ENCODE data around the gene HOXC5.

HOXC5 gene

DNA sequence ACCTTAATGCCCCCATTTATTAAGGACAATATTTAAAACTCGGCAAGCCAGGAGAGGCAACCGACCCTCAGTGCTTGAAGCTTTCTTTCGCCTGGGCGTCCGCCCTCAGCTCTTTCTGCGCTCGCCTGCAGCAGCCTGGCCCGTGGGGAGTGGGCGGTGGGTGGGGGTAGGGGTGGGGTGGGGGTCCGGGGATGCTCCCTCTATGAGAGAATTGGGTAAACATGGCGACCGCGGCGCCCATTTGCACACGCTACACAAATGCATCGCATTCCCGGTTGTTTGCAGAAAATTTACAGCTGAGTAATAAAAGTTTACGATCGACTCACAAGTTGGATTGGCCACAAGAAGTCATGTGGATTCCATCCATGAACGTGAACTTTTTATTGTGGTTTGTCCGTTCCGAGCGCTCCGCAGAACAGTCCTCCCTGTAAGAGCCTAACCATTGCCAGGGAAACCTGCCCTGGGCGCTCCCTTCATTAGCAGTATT is 16.3 kb upstream of the HOXC5 start:
- H3K4me1 ChIP-seq (ENCODE audit: insufficient read depth, low read length), result peaks cover 10% of the 10 kb centered on the region
- peaks cover 4% of the 10 kb centered on the region for H3K9me3 ChIP-seq (ENCODE audit: low read length)
- H3K36me3 ChIP-seq (ENCODE audit: insufficient read depth, low read length), result no peaks in the 10 kb centered on the region
- H3K4me3 ChIP-seq (ENCODE audit: low read length), result no peak overlapping the region
- H3K27me3 ChIP-seq (ENCODE audit: insufficient read depth, low read length), result peaks cover 92% of the 10 kb centered on the region
- H2AFZ ChIP-seq (ENCODE audit: low read depth, low read length), result no peak overlapping the region

DNA sequence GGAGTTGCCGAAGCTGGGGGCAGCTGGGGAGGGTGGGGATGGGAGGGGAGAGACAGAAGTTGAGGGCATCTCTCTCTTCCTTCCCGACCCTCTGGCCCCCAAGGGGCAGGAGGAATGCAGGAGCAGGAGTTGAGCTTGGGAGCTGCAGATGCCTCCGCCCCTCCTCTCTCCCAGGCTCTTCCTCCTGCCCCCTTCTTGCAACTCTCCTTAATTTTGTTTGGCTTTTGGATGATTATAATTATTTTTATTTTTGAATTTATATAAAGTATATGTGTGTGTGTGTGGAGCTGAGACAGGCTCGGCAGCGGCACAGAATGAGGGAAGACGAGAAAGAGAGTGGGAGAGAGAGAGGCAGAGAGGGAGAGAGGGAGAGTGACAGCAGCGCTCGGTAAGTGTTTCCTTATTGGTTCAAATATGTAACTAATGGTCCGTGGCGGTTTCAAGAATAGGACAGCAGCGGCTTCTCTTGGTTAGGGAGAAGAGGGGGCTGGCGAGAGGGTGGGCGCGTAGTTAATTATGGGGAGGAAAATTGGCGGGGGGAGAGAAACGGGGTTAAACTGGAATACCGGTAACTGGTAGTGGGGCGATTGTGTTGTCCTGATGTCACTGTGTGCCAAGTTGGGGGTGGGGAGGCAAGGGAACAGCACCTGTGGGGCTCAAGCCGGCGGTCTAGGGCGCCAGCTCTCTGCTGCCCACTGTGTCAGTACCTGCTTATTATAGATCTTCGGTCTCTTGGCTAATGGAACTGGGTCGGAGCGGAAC is 15.6 kb upstream of the HOXC5 start:
- Histone ChIP-seq H3K9me3 (ENCODE audit: low read length) (peaks cover 4% of the 10 kb centered on the region), H2AFZ (ENCODE audit: low read depth, low read length) (peak overlapping the region; percentile 15), H3K27me3 (ENCODE audit: insufficient read depth, low read length) (peaks cover 94% of the 10 kb centered on the region), H3K36me3 (ENCODE audit: insufficient read depth, low read length) (no peaks in the 10 kb centered on the region), H3K4me1 (ENCODE audit: insufficient read depth, low read length) (peaks cover 10% of the 10 kb centered on the region), H3K4me3 (ENCODE audit: low read length) (peak overlapping the region; percentile 48)

DNA sequence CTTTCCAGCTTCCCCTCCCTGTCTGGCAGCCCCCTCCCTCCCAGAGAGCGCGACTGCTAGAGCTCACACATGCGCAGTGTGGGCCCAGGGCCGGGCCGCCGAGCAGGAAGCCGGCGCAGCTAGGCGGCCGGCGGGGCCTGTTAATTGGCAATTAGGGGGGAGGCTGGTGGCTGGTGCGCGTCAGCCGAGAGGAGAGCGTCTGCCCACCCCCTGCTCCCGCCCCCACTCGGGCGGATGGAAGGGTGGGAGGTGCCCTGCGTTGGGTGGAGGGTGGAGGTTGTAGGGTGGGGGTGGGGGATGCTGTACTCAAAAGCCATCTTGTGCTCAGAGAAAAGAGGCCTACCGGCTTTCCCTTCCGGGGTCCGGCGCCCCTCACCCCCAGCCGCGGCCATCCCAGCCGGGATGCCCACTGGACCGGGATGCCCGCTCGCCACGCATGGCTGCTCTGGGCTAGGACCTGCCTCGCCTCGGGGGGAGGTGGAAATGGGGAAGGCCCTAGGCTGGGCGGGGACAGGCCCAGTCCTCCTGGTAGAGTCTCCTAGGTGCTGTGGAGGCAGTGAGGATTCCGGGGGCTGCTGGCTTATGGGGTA is 14.9 kb upstream of the HOXC5 start:
- H3K4me1 ChIP-seq (ENCODE audit: insufficient read depth, low read length), result peaks cover 10% of the 10 kb centered on the region
- H3K9me3 ChIP-seq (ENCODE audit: low read length), result peaks cover 4% of the 10 kb centered on the region
- H3K27me3 ChIP-seq (ENCODE audit: insufficient read depth, low read length), result peaks cover 94% of the 10 kb centered on the region
- H3K36me3 ChIP-seq (ENCODE audit: insufficient read depth, low read length), result no peaks in the 10 kb centered on the region
- H3K4me3 ChIP-seq (ENCODE audit: low read length), result peak overlapping the region; percentile 48
- H2AFZ ChIP-seq (ENCODE audit: low read depth, low read length), result peak overlapping the region; percentile 15

DNA sequence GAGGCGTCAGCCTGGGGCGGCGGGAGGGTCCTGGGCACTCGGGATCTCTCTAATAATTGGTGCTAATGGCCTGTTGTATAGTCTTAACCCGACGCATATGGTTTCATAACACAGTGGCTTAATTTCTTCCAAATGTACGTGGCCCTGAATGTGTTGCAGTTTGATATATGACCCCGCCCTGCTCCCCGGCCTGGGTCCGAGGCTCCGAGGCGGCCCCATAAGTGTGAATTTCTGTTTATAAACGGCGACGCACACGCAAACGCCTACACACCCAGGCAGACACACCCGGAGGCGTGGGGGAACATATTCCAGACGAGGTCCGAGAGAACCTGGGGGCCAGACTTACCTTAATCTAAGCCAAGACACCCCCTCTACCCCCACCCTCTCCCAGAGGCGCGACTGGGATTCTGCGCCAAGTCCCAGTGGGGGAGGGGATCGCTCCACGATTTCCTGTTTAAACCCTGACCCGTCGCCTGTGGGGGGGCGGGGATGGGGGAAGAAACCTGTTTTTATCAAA is 14.3 kb upstream of the HOXC5 start:
- Histone ChIP-seq H3K4me3 (ENCODE audit: low read length) (peak overlapping the region; percentile 48), H3K4me1 (ENCODE audit: insufficient read depth, low read length) (peaks cover 10% of the 10 kb centered on the region), H3K36me3 (ENCODE audit: insufficient read depth, low read length) (no peaks in the 10 kb centered on the region), H3K27me3 (ENCODE audit: insufficient read depth, low read length) (peaks cover 94% of the 10 kb centered on the region), H3K9me3 (ENCODE audit: low read length) (no peaks in the 10 kb centered on the region), H2AFZ (ENCODE audit: low read depth, low read length) (peak overlapping the region; percentile 15)

DNA sequence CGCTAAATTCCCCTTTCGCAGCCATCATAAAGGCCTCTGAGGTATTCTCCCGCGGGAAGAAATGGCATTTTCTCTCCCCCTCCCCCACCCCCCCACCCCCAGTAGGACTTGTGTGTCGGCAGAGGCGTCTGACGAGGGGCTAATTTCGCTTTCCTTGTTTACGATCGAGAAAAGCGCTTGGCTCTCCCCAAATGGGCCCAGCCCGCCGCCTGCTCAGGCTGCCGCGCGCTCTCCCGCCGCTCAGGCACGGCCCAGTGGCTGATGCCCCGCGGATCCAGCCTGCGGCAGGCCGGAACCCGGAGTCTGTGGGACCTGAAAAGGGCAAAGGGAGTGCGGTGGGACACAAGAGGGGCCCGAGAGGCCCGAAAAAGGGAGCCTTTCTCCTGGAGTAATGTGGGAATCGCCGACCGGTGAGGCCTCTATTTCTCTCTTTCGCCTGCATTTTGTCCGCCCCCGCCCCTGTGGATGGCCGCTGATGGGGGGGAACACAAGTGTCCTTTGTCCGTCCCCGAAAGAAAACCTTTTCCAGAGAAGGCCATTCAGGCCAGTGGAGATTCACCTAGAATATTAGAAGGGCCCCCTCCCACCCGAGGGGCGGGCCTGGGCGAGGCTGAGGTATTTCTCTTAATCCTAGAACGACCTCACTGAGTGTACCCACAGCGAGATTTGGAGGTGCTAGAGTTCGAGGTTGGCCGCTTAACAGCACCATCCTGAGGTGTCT is 13.6 kb upstream of the HOXC5 start:
- Histone ChIP-seq H3K4me1 (ENCODE audit: insufficient read depth, low read length) (peaks cover 10% of the 10 kb centered on the region), H3K4me3 (ENCODE audit: low read length) (no peak overlapping the region), H2AFZ (ENCODE audit: low read depth, low read length) (no peak overlapping the region), H3K36me3 (ENCODE audit: insufficient read depth, low read length) (no peaks in the 10 kb centered on the region), H3K9me3 (ENCODE audit: low read length) (no peaks in the 10 kb centered on the region), H3K27me3 (ENCODE audit: insufficient read depth, low read length) (peaks cover 94% of the 10 kb centered on the region)

DNA sequence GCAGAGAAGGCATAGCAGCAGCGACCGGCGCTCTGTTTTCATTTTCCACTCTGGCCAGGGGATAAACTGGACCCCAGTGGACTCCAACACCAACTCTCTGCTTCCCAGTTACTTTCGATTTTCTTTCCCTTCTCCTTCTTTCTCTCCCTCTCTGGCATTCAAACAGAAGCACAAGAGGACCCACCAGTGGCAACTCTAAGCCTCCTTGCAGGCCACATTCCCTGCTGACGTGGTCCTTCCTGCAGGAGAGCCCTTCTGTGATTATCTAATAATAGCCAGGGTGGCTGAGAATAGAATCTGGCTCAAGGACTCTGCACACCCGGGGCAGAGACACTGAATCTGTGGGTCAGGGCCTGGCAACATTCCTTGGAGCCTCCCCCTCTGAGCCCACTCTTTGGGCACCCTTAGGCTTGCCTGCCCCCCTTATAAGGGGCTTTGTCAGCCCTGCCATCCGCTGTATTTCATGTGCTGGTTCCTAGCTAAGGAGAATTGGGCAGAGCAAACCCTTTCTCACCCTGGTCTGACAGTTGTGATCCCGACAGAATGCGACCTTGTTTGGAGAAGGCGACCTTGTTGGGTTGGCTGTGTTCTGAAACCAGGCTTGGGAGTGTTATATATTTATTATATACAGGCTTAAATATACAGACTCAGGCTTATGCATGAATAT is 12.8 kb upstream of the HOXC5 start:
- H2AFZ ChIP-seq (ENCODE audit: low read depth, low read length), result no peak overlapping the region
- H3K27me3 ChIP-seq (ENCODE audit: insufficient read depth, low read length), result peaks cover 94% of the 10 kb centered on the region
- peaks cover 10% of the 10 kb centered on the region for H3K4me1 ChIP-seq (ENCODE audit: insufficient read depth, low read length)
- no peaks in the 10 kb centered on the region for H3K36me3 ChIP-seq (ENCODE audit: insufficient read depth, low read length)
- H3K9me3 ChIP-seq (ENCODE audit: low read length), result no peaks in the 10 kb centered on the region
- H3K4me3 ChIP-seq (ENCODE audit: low read length), result no peak overlapping the region

DNA sequence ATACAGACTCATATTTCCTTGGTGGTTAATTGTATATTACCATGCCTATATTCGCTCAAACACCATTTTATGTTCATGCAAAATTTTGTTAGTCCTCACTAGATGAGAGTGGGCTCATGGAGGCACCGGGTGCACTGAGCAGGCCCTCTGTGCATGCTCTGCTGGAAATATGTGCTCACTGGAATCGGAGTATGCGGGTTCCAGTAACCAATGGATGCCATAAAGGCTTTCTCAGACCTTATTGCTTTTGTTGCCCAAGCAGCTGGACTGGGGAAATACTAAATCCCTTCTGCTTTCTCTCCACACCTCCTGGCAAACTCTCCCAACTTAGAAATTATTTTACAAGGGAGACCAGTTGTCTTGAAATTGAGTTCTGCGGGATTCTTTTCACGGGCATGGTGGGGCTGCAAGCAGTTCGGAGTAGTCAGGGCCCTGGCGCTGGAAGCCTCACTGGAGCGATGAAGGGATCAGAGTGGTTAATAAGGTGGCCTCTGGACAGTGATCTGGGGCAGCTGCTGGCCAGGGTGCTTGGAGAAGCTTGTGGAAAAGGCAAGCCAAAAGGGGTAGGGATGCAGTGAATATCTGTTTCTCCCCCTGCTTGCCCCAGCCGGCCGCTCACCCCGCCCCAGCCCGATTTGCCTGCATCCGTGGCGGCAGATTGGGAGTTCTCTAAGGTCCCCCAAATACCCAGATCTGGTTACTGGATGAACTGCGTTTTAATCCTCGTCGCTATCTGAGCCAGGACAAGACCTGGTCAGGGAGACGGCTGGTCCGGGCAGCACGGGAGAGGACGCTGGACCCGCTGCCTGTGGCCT is 12.1 kb upstream of the HOXC5 start:
- Histone ChIP-seq H3K27me3 (ENCODE audit: insufficient read depth, low read length) (peaks cover 93% of the 10 kb centered on the region), H3K36me3 (ENCODE audit: insufficient read depth, low read length) (no peaks in the 10 kb centered on the region), H2AFZ (ENCODE audit: low read depth, low read length) (no peak overlapping the region), H3K9me3 (ENCODE audit: low read length) (no peaks in the 10 kb centered on the region), H3K4me1 (ENCODE audit: insufficient read depth, low read length) (peaks cover 10% of the 10 kb centered on the region), H3K4me3 (ENCODE audit: low read length) (no peak overlapping the region)

DNA sequence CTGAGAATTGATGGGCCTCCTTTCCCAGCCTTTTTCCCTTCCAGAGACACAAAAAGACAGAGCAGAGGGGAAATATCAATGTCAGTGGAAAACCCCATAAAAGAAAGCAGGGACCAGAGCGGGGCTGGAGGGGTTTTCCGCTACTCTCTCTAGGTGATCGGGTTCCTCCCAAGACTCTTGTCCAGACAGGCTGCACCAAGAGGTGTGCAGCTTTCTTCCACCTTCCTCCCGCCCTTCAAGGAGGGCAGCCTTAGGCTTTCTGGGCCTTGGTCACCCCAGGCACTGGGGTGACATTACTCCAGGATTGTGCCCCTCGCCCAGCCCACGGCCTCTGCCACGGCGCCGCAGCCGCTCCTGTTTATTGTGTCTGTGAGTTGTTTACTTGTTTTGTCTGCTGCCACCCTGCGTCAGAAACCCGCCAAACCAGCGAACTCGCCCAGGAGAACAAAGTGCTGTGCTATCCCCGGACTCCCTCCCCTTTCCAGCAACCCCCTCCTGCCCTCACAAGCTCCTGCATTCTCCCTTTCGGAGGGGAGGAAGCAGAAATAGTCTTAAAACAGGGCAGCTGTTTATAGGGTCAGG is 11.3 kb upstream of the HOXC5 start:
- peaks cover 94% of the 10 kb centered on the region for H3K27me3 ChIP-seq (ENCODE audit: insufficient read depth, low read length)
- no peak overlapping the region for H3K4me3 ChIP-seq (ENCODE audit: low read length)

DNA sequence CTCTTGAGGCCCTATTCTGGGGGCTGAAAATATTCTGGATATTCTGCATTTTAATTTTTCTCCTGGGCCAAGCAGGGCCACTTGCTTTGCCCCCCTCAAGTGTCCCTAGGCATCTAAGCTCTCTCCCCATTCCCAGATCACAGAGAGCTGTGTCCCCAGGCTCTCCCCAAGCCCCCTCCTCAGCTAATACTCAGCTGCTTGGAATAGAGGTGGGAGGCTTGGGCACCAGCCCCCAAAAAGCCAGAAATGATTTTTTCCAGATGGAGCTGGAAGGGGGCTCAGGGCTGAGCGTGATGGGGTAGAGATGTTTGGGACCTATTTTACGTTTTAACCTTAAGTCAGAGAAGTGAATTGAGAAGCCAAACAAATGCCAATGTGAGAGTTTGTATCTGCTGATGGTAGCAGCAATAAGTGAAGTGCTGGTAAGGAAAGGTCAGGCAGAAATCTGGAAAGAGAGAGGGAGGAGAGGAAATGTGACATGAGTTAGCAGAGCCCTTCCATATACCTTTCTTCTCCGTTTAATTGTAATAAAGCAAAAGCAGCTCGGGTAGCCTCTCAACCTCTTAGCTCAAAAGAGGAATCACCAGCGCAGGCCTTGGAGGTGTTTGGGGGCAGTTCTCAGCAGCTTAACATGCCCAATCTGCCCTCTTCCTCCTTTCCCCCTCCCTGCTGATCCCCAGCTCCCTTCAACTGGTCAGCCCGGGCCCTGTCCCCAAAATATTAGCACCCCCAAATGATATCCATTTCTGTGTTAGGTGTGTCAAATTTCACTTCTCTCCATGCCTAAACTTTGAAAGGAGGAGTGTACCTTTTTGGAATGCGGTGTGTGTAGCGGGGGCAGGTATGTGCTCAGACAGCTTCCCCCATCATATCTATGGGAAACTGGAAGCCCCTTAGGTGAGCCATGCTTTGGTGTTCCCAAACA is 9.6 kb upstream of the HOXC5 start:
- H2AFZ ChIP-seq (ENCODE audit: low read depth, low read length), result no peak overlapping the region
- peaks cover 96% of the 10 kb centered on the region for H3K27me3 ChIP-seq (ENCODE audit: insufficient read depth, low read length)
- H3K36me3 ChIP-seq (ENCODE audit: insufficient read depth, low read length), result no peaks in the 10 kb centered on the region
- H3K4me1 ChIP-seq (ENCODE audit: insufficient read depth, low read length), result peaks cover 5% of the 10 kb centered on the region
- no peak overlapping the region for H3K4me3 ChIP-seq (ENCODE audit: low read length)
- H3K9me3 ChIP-seq (ENCODE audit: low read length), result no peaks in the 10 kb centered on the region

More for the DNA sequence above, 11.3 kb upstream of the HOXC5 start:
- no peaks in the 10 kb centered on the region for H3K36me3 ChIP-seq (ENCODE audit: insufficient read depth, low read length)
- no peak overlapping the region for H2AFZ ChIP-seq (ENCODE audit: low read depth, low read length)
- peaks cover 10% of the 10 kb centered on the region for H3K4me1 ChIP-seq (ENCODE audit: insufficient read depth, low read length)
- no peaks in the 10 kb centered on the region for H3K9me3 ChIP-seq (ENCODE audit: low read length)

DNA sequence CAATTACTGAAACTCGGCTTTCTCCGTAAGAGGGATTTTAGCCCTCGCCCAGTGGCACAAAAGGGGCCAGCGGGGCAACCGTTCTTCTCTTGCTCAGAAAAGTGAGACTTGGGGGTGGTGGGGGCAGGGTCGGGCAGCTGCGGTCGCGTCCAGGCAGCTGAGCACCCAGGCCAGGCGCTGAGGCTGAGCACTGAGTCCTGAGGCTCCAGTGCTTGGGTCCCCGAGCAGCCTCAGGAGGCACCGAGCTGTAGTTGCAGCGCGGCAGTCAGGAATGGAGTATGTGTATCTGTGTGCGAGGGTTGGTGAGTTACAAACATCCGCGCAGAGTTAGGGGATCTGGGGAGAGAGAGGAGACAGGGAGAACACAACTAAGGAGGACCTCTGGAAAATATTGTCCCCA is 8.7 kb upstream of the HOXC5 start:
- Histone ChIP-seq H3K4me1 (ENCODE audit: insufficient read depth, low read length) (no peaks in the 10 kb centered on the region), H3K27me3 (ENCODE audit: insufficient read depth, low read length) (peaks cover 98% of the 10 kb centered on the region), H3K9me3 (ENCODE audit: low read length) (no peaks in the 10 kb centered on the region), H3K4me3 (ENCODE audit: low read length) (no peak overlapping the region), H2AFZ (ENCODE audit: low read depth, low read length) (no peak overlapping the region), H3K36me3 (ENCODE audit: insufficient read depth, low read length) (no peaks in the 10 kb centered on the region)

DNA sequence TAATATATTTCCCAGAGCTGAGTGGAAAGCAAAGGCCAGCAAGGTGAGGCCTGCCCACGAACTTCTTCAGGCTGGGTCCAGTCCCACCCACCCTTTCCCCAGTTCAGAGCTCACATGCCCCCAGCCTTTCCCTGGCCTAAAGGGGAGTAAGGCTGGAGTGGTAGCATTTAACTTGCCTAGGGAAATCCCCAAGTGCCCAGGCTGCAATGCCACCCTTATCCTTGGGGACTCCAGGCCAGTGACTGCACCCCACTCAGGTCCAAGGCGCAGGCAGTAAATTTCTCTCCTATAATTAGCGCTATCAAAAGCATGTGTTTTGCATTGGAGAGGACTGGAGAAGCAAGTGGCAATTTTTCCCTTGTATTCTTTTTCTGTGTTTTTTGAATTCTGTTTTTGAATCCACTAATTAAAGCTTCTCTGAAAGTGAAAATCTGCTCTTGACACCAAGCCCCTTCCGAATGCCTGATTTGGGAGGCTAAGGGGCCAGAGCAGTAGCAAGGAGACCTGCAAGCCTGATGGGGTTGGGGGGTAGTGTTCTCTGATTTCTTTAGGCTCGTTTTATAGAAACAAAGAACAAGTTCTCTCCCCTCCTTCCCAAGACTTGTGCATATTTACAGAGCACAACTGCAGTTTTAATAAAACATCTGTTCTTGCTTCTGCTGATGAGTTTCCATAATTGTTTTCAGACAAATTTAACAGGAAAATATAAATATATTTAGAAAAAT is 8.1 kb upstream of the HOXC5 start:
- Histone ChIP-seq H3K9me3 (ENCODE audit: low read length) (no peaks in the 10 kb centered on the region), H3K4me3 (ENCODE audit: low read length) (no peak overlapping the region), H3K36me3 (ENCODE audit: insufficient read depth, low read length) (no peaks in the 10 kb centered on the region), H3K27me3 (ENCODE audit: insufficient read depth, low read length) (peaks cover 97% of the 10 kb centered on the region), H3K4me1 (ENCODE audit: insufficient read depth, low read length) (no peaks in the 10 kb centered on the region), H2AFZ (ENCODE audit: low read depth, low read length) (no peak overlapping the region)
